ENCODE measurements around the gene AHSP. TPM values are rescaled to one million over a fixed set of nuclear protein-coding genes. Genes with fewer than 3 reads are reported as not detected.

The AHSP gene
- total RNA-seq, 6 experiments from 2014 or later = not detected

DNA sequence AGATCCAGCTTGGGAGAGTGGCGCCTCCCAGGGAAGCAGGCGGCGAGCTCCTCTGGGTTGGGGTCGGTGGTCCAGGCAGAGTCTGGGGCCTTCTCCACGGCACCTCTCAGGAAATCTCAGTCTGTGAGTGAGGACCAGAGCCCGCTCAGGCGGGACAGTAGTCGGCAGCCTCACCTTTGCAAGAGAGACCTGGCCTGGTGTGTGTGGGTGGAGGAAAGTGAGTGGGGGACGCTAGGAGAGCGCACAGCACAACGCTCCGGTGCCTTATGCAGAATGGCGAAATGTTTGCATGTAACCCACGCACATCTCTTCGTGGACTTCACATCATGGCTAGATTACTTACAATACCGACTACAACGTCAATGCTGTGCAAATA, 2.2 kb downstream of the AHSP start:
- TF ChIP-seq, protein P1, sequence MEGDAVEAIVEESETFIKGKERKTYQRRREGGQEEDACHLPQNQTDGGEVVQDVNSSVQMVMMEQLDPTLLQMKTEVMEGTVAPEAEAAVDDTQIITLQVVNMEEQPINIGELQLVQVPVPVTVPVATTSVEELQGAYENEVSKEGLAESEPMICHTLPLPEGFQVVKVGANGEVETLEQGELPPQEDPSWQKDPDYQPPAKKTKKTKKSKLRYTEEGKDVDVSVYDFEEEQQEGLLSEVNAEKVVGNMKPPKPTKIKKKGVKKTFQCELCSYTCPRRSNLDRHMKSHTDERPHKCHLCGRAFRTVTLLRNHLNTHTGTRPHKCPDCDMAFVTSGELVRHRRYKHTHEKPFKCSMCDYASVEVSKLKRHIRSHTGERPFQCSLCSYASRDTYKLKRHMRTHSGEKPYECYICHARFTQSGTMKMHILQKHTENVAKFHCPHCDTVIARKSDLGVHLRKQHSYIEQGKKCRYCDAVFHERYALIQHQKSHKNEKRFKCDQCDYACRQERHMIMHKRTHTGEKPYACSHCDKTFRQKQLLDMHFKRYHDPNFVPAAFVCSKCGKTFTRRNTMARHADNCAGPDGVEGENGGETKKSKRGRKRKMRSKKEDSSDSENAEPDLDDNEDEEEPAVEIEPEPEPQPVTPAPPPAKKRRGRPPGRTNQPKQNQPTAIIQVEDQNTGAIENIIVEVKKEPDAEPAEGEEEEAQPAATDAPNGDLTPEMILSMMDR (IDR thresholded peaks at IDR 0.05) = no peak
- Mint-ChIP-seq H3K9me3 (no peaks in the 10 kb centered on the region), H3K4me3 (no peak overlapping the region), H3K36me3 (ENCODE audit: low read depth) (no peaks in the 10 kb centered on the region), H3K27ac (no peak overlapping the region), H3K4me1 (ENCODE audit: low read depth) (peaks cover 6% of the 10 kb centered on the region), H3K27me3 (ENCODE audit: insufficient read depth) (peaks cover 30% of the 10 kb centered on the region)
- no peak for DNase-seq

DNA sequence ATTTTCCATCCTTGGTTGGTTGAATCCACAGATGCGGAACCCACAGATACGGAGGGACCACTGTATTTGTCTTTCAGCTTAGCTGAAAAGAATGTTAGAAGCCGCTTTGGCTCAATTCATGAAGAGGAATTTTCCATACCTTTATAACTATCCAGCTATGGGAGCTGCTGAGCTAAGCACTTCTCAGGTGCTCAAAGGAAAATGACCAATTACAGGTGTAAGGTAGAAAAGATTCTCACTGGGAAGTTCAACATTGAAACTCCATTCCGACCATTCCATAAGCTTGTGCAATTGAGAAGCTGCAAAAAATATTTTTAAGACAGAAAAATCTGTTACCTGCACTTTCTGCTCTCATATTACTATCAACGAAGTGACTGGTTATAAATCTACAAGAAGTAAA, 2.7 kb downstream of the AHSP start:
- DNase-seq = no peak
- H3K27me3 Mint-ChIP-seq (ENCODE audit: insufficient read depth) = peaks cover 28% of the 10 kb centered on the region
- TF ChIP-seq, protein P1 (IDR thresholded peaks at IDR 0.05) = no peak
- H3K9me3 Mint-ChIP-seq = no peaks in the 10 kb centered on the region
- no peak overlapping the region for H3K4me3 Mint-ChIP-seq
- no peaks in the 10 kb centered on the region for H3K36me3 Mint-ChIP-seq (ENCODE audit: low read depth)
- no peak overlapping the region for H3K27ac Mint-ChIP-seq
- H3K4me1 Mint-ChIP-seq (ENCODE audit: low read depth) = peaks cover 6% of the 10 kb centered on the region

DNA sequence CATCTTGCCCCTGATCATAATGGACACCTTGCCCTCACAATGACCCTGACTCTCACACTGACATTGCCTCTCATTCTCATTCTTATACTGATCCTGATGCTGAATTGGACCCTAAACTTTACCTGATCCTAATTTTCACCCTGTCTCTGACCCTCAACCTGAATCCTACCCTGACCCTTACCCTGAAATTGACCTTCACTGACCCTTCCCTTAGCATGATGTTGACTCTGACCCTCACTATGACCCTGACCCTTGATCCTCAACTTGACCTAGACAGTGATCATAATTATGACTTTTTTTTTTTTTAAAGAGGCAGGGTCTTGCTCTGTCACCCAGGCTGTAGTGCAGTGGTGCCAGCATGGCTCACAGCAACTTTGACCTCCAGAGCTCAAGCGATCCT, 3.4 kb downstream of the AHSP start:
- H3K9me3 Mint-ChIP-seq = no peaks in the 10 kb centered on the region
- TF ChIP-seq, protein P1 (IDR thresholded peaks at IDR 0.05) = no peak
- no peaks in the 10 kb centered on the region for H3K36me3 Mint-ChIP-seq (ENCODE audit: low read depth)
- peaks cover 26% of the 10 kb centered on the region for H3K27me3 Mint-ChIP-seq (ENCODE audit: insufficient read depth)
- DNase-seq = no peak
- H3K4me1 Mint-ChIP-seq (ENCODE audit: low read depth) = peaks cover 6% of the 10 kb centered on the region
- no peak overlapping the region for H3K27ac Mint-ChIP-seq
- H3K4me3 Mint-ChIP-seq = no peak overlapping the region

DNA sequence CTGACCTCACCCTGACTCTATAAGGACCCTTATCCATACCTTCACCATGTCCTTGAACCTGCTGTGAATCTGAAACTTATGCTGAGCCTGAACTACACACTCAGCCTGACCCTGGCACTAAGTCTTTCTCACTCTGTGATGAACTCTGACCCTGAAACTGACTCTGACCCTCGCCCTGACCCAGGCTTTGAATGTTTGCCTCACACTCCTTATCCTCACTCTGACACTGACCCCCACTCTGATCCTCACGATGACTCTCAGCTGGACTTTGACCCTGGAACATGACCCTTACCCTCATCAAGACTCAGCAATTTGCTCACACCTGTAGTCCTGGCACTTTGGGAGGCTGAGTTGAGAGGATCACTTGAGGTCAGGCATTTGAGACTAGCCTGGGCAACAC, 4.4 kb downstream of the AHSP start:
- no peak overlapping the region for H3K4me3 Mint-ChIP-seq
- H3K36me3 Mint-ChIP-seq (ENCODE audit: low read depth) = no peaks in the 10 kb centered on the region
- H3K4me1 Mint-ChIP-seq (ENCODE audit: low read depth) = peaks cover 6% of the 10 kb centered on the region
- TF ChIP-seq, protein P1 (IDR thresholded peaks at IDR 0.05) = no peak
- H3K27ac Mint-ChIP-seq = no peak overlapping the region
- no peak for DNase-seq
- H3K27me3 Mint-ChIP-seq (ENCODE audit: insufficient read depth) = peaks cover 29% of the 10 kb centered on the region
- H3K9me3 Mint-ChIP-seq = no peaks in the 10 kb centered on the region

- H3K36me3 Mint-ChIP-seq (ENCODE audit: low read depth) = no peaks in the 10 kb centered on the region
- H3K4me1 Mint-ChIP-seq (ENCODE audit: low read depth) = peaks cover 6% of the 10 kb centered on the region
- peaks cover 28% of the 10 kb centered on the region for H3K27me3 Mint-ChIP-seq (ENCODE audit: insufficient read depth)
- DNase-seq = no peak
- H3K4me3 Mint-ChIP-seq = no peak overlapping the region
- no peaks in the 10 kb centered on the region for H3K9me3 Mint-ChIP-seq
- TF ChIP-seq, protein P1 (IDR thresholded peaks at IDR 0.05) = no peak
- no peak overlapping the region for H3K27ac Mint-ChIP-seq
These were observed 5.2 kb downstream of the AHSP start for GRCh38 chr16:31532896-31533295.

- TF ChIP-seq, protein P1 (IDR thresholded peaks at IDR 0.05) = no peak
These were observed 8.0 kb downstream of the AHSP start for GRCh38 chr16:31535737-31536136.

More at GRCh38 chr16:31535737-31536136, 8.0 kb downstream of the AHSP start:
- H3K27me3 Mint-ChIP-seq (ENCODE audit: insufficient read depth) = peaks cover 15% of the 10 kb centered on the region
- no peaks in the 10 kb centered on the region for H3K36me3 Mint-ChIP-seq (ENCODE audit: low read depth)
- H3K4me1 Mint-ChIP-seq (ENCODE audit: low read depth) = no peaks in the 10 kb centered on the region
- no peak for DNase-seq
- no peak overlapping the region for H3K4me3 Mint-ChIP-seq
- no peak overlapping the region for H3K27ac Mint-ChIP-seq
- H3K9me3 Mint-ChIP-seq = peaks cover 12% of the 10 kb centered on the region
